GM21576 (cell line): ENCODE results near the gene SHCBP1L.

ENCODE experiments used
- ATAC-seq: cut with Tn5 transposase; IDR thresholded peaks from one replicate; pipeline ENCODE4 v1.9.1; 2021; ENCODE audit warnings: mild to moderate bottlenecking, moderate library complexity; ENCODE audit not compliant: unreplicated experiment

SHCBP1L gene

GRCh38 chr1:182897696-182898095 is 55.3 kb downstream of the SHCBP1L start:
- no peak for ATAC-seq

GRCh38 chr1:182890927-182891610 is 61.9 kb downstream of the SHCBP1L start:
- no peak for ATAC-seq

GRCh38 chr1:182889997-182890396 is 63.0 kb downstream of the SHCBP1L start:
- no peak for ATAC-seq

- no peak for ATAC-seq
Measured at GRCh38 chr1:182888736-182889531, 64.0 kb downstream of the SHCBP1L start.

- ATAC-seq: no peak
Measured at GRCh38 chr1:182886985-182887384, 66.0 kb downstream of the SHCBP1L start.

- no peak for ATAC-seq
Measured at GRCh38 chr1:182885591-182885990, 67.4 kb downstream of the SHCBP1L start.

- no peak for ATAC-seq
Measured at GRCh38 chr1:182884872-182885271, 68.1 kb downstream of the SHCBP1L start.

- ATAC-seq: no peak
Measured at GRCh38 chr1:182877842-182878241, 75.1 kb downstream of the SHCBP1L start.

GRCh38 chr1:182877331-182877730 is 75.6 kb downstream of the SHCBP1L start:
- ATAC-seq: no peak

- ATAC-seq: no peak
Measured at GRCh38 chr1:182875889-182876288, 77.1 kb downstream of the SHCBP1L start.

- no peak for ATAC-seq
Measured at GRCh38 chr1:182872881-182873280, 80.1 kb downstream of the SHCBP1L start.

GRCh38 chr1:182869241-182869666 is 83.7 kb downstream of the SHCBP1L start:
- no peak for ATAC-seq

GRCh38 chr1:182867861-182868260 is 85.1 kb downstream of the SHCBP1L start:
- ATAC-seq: no peak

GRCh38 chr1:182863940-182864339 is 89.0 kb downstream of the SHCBP1L start:
- ATAC-seq: no peak

GRCh38 chr1:182862827-182863226 is 90.1 kb downstream of the SHCBP1L start:
- no peak for ATAC-seq

GRCh38 chr1:182861994-182862393 is 91.0 kb downstream of the SHCBP1L start:
- ATAC-seq: no peak

- ATAC-seq: no peak
Measured at GRCh38 chr1:182860658-182861057, 92.3 kb downstream of the SHCBP1L start.

- no peak for ATAC-seq
Measured at GRCh38 chr1:182857212-182857611, 95.8 kb downstream of the SHCBP1L start.

- no peak for ATAC-seq
Measured at GRCh38 chr1:182855911-182856310, 97.1 kb downstream of the SHCBP1L start.

- no peak for ATAC-seq
Measured at GRCh38 chr1:182851825-182852224, 101.1 kb downstream of the SHCBP1L start.

- no peak for ATAC-seq
Measured at GRCh38 chr1:182850319-182850718, 102.6 kb downstream of the SHCBP1L start.
